Measurements from ENCODE around the gene TMEM51. TPM values are rescaled to one million over a fixed set of nuclear protein-coding genes. Genes with fewer than 3 reads are reported as not detected.

The TMEM51 gene
- total RNA-seq, 1 experiment from 2014 or later, result 19.2 TPM

DNA sequence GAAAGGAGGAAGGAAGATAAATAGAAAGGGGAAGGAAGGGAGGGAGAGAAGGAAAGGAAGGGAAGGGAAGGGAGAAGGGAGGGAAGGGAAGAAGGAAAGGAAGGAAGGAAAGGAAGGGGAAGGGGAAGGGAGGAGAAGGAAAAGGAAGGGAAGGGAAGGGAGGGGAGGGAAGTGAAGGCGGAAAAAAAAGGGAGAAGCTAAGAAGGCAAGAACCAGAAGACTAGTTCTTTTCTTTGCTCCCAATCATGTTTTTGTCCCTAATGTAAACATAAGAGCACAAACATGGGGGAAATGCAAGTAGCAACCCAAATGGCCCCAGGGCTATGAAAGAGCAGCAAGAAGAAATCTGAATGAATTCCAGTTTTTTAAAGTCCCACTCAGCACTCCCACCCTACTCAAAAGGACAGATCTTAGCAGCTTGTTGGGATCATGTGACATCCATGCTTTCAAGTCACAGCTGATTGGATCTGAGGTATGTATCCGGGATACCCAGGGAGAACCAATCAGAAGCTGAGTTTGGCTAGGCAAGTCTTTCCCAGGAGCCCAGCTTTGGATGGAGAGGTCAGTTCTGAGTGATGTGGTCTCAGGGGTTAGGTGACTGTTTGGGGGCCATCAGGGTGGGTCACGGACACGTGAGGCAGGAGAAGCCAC, 69.2 kb downstream of the TMEM51 start:
- Histone ChIP-seq H3K27ac (no peak overlapping the region), H3K27me3 (replicated peaks) (no peaks in the 10 kb centered on the region), H3K4me1 (replicated peaks) (no peaks in the 10 kb centered on the region), H3K36me3 (peaks cover 4% of the 10 kb centered on the region), H3K4me3 (no peak overlapping the region), H3K9me3 (replicated peaks) (no peaks in the 10 kb centered on the region)
- DNase-seq (ENCODE audit: low read depth in 1 of 2, low spot score in 2 of 2), result no peak

DNA sequence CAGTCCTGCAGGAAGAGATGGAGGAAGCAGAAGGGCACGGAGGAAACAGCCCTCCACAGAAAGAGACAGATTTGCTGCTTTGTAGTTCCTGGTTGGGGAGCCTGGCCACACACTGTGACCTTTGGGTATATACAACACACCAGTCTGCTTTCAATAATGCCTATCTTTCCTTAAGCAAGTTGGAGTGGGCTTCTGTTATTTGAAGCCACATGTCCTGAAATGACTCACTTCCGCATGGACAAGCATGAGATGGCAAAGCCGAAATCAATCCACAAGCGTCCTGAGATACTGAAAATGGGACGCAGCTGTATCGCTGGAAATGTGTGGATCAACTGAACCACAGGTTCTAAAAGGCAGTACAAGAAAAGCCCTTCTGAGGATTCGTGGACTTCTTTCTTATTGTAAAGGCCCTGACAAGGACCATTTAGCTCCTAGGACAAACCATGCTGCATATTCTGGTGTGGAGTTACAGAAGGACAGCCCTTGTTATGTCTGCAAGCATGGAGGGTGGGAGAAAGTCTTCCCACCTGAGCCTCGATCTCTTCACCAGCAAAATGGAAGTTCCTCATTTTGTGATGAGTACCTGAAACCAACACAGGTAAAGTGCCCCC, 70.8 kb downstream of the TMEM51 start:
- H3K4me3 ChIP-seq, result no peak overlapping the region
- DNase-seq (ENCODE audit: low read depth in 1 of 2, low spot score in 2 of 2), result no peak
- H3K27ac ChIP-seq, result no peak overlapping the region
- peaks cover 4% of the 10 kb centered on the region for H3K36me3 ChIP-seq
- no peaks in the 10 kb centered on the region for H3K9me3 ChIP-seq (replicated peaks)
- H3K4me1 ChIP-seq (replicated peaks), result no peaks in the 10 kb centered on the region
- H3K27me3 ChIP-seq (replicated peaks), result no peaks in the 10 kb centered on the region

DNA sequence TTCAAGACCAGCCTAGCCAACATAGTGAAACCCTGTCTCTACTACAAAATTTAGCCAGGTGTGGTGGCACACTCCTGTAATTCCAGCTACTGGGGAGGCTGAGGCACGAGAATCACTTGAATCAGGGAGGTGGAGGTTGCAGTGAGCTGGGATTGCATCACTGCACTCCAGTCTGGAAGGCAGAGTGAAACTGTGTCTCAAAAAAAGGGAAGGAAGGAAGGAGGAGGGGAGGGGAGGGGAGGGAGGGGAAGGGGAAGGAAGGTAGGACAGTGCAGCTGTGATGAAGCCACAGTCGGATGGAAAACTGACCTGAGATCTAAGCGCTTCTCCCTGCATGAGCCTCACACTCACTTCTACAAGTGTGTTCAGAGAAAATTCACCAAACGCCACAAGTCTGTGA, 71.4 kb downstream of the TMEM51 start:
- no peak for DNase-seq (ENCODE audit: low read depth in 1 of 2, low spot score in 2 of 2)
- Histone ChIP-seq H3K27ac (no peak overlapping the region), H3K27me3 (replicated peaks) (no peaks in the 10 kb centered on the region), H3K9me3 (replicated peaks) (no peaks in the 10 kb centered on the region), H3K4me3 (no peak overlapping the region), H3K4me1 (replicated peaks) (no peaks in the 10 kb centered on the region), H3K36me3 (peaks cover 4% of the 10 kb centered on the region)

DNA sequence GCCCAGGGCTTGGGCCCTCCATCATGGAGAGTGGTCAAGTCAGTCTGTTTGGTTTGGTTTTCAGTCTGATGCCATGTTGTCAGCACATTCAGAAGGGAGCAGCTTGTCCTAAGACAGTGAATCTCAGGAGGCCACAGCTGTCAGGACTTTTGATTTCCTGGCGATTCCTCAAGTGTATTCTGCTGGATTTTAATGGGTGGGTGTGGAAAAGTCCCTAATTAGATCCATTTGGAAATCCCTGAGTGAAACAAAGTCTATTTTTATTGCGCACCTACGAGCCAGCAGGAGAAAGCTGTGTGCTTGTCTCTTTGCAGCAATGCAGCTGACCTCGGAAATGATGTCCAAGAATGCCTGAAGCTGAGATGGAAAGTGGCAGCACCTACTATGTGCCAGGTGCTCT, 71.9 kb downstream of the TMEM51 start:
- H3K36me3 ChIP-seq, result peaks cover 3% of the 10 kb centered on the region
- H3K27ac ChIP-seq, result no peak overlapping the region
- no peaks in the 10 kb centered on the region for H3K4me1 ChIP-seq (replicated peaks)
- no peaks in the 10 kb centered on the region for H3K27me3 ChIP-seq (replicated peaks)
- no peaks in the 10 kb centered on the region for H3K9me3 ChIP-seq (replicated peaks)
- no peak for DNase-seq (ENCODE audit: low read depth in 1 of 2, low spot score in 2 of 2)
- H3K4me3 ChIP-seq, result no peak overlapping the region

DNA sequence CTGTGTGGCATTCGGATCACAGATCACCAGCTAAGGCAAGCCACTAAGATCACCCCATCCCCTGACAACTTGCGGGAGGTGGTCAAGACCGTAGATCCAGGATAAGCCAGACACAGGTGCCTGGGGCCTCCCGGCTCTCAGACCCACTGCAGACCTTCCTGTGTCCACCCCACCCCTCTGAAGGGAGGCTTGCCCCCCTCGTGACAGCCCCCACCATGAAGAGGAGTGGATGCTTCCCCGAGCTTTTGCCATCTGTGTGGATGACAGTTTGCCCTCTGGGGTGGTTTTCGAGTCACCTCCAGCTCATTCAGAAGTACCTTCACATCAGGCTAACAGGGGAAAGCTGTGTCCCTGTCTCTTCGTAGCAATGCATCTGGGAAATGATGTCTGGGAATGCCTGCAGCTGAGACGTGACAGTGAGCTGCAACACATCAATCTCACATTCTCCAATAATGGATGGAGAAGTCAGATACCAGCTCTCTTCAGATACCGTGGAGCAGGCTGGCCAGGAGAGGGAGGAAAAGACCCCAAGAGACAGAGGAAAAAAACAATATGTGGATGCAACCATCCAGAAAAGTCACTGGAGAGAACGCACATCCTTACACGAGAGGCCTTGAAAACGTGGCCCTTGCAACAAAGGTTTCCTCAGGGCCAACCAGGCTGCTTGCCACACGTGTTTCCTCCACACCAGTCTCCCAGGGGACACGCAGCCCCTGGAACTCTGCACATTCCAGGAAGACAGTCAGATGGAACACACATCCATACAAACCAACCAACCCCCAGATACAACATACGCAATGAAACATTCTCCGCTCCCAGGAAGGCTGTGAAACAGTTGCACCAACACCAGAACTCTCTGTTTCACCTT, 73.1 kb downstream of the TMEM51 start:
- H3K36me3 ChIP-seq, result no peaks in the 10 kb centered on the region
- no peak for DNase-seq (ENCODE audit: low read depth in 1 of 2, low spot score in 2 of 2)
- H3K4me1 ChIP-seq (replicated peaks), result no peaks in the 10 kb centered on the region
- H3K9me3 ChIP-seq (replicated peaks), result no peaks in the 10 kb centered on the region
- H3K27me3 ChIP-seq (replicated peaks), result no peaks in the 10 kb centered on the region
- H3K27ac ChIP-seq, result no peak overlapping the region
- no peak overlapping the region for H3K4me3 ChIP-seq

DNA sequence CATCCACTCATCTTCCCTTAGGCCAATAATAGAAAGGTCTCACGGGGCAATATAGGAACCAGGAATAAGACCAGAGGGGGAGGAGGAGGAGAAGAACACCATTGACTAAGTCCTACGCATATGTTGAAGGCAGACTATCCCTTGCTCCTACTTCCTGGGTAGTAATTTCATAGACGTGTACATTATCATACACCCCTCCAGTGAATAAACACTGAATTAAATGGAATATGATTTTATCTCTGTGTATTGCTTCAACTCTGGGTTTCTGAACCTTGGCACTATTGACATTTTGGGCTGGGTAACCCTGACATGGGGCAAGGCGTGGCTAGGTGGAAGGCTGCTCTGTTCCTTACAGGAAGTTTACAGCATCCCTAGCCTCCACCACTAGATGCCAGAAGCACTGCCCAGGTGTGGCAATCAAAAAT, 76.2 kb downstream of the TMEM51 start:
- Histone ChIP-seq H3K9me3 (replicated peaks) (no peaks in the 10 kb centered on the region), H3K27ac (no peak overlapping the region), H3K27me3 (replicated peaks) (no peaks in the 10 kb centered on the region), H3K36me3 (no peaks in the 10 kb centered on the region), H3K4me3 (no peak overlapping the region), H3K4me1 (replicated peaks) (peaks cover 7% of the 10 kb centered on the region)
- no peak for DNase-seq (ENCODE audit: low read depth in 1 of 2, low spot score in 2 of 2)

DNA sequence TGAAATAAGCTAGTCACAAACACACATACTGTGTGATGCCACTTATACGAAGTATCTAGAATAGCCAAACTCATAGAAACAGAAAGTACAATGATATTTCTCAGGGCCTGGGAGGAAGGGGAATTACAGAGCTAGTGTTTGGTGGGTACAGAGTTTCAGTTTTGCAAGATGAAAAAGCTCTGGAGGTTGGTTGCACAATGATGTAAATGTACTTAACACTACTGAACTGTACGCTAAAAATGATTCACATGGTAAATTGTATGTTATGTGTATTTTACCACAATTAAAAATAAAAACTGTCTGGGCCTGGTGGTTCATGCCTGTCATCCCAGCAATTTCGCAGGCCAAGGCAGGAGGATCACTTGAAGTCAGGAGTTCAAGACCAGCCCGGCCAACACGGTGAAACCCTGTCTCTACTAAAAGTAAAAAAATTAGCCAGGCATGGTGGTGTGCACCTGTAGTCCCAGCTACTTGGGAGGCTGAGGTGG, 78.2 kb downstream of the TMEM51 start:
- H3K27ac ChIP-seq, result no peak overlapping the region
- H3K4me3 ChIP-seq, result no peak overlapping the region
- peaks cover 14% of the 10 kb centered on the region for H3K4me1 ChIP-seq (replicated peaks)
- no peaks in the 10 kb centered on the region for H3K36me3 ChIP-seq
- H3K27me3 ChIP-seq (replicated peaks), result no peaks in the 10 kb centered on the region
- no peaks in the 10 kb centered on the region for H3K9me3 ChIP-seq (replicated peaks)
- DNase-seq (ENCODE audit: low read depth in 1 of 2, low spot score in 2 of 2), result no peak

DNA sequence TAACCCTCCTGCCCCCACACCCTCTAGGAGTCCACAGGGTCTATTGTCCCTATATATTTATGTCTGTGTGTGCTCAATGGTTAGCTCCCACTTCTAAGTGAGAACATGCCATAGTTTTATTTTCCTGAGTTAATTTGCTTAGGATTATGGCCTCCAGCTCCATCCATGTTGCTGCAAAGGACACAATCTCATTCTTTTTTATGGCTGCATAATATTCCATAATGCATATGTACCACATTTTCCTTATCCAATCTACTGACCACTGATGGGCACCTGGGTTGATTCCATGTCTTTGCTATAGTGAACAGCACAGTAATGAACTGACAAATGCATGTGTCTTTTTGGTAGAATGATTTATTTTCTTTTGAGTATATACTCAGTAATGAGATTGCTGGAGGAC, 80.1 kb downstream of the TMEM51 start:
- no peak overlapping the region for H3K4me3 ChIP-seq
- H3K9me3 ChIP-seq (replicated peaks), result no peaks in the 10 kb centered on the region
- DNase-seq (ENCODE audit: low read depth in 1 of 2, low spot score in 2 of 2), result no peak
- H3K27ac ChIP-seq, result no peak overlapping the region
- no peaks in the 10 kb centered on the region for H3K27me3 ChIP-seq (replicated peaks)
- H3K4me1 ChIP-seq (replicated peaks), result peaks cover 14% of the 10 kb centered on the region
- no peaks in the 10 kb centered on the region for H3K36me3 ChIP-seq

DNA sequence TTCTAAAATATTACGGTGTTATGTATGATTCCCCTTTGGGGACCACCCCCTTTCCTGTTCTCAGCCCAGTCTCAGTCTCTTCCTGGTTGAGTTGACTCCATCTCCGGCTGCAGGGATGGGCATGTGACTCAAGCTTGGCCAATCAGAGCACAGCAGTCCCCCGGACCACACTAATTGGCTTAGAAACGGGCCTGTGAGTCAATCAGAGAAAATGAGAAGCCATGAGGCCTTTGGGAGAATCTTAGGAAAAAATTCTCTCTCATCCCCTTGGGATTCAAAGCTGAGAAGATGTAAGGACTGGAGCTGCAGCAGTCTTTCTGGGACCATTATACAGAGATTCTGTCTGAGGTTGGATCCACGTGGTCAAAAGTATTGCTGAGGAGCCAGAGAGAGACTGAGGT, 82.8 kb downstream of the TMEM51 start:
- Histone ChIP-seq H3K27me3 (replicated peaks) (no peaks in the 10 kb centered on the region), H3K4me3 (no peak overlapping the region), H3K27ac (no peak overlapping the region), H3K4me1 (replicated peaks) (peaks cover 14% of the 10 kb centered on the region), H3K9me3 (replicated peaks) (no peaks in the 10 kb centered on the region), H3K36me3 (no peaks in the 10 kb centered on the region)
- DNase-seq (ENCODE audit: low read depth in 1 of 2, low spot score in 2 of 2), result no peak

DNA sequence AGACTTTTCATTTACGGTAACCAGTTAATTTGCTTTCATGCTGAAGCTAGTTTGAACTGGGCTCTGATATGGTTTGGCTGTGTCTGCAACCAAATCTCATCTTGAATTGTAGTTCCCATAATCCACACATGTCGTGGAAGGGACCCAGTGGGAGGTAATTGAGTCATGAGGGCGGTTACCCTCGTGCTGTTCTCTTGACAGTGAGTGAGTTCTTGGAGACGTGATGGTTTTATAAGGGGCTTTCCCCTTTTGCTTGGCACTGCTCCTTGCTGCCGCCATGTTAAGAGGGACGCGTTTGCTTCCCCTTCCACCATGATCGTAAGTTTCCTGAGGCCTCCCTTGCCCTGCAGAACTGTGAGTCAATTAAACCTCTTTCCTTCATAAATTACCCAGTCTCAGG, 83.2 kb downstream of the TMEM51 start:
- Histone ChIP-seq H3K4me1 (replicated peaks) (peaks cover 14% of the 10 kb centered on the region), H3K27me3 (replicated peaks) (no peaks in the 10 kb centered on the region), H3K27ac (no peak overlapping the region), H3K4me3 (no peak overlapping the region), H3K36me3 (no peaks in the 10 kb centered on the region), H3K9me3 (replicated peaks) (no peaks in the 10 kb centered on the region)
- peak in 1 of 2 experiments; percentile 22 for DNase-seq (ENCODE audit: low read depth in 1 of 2, low spot score in 2 of 2)

DNA sequence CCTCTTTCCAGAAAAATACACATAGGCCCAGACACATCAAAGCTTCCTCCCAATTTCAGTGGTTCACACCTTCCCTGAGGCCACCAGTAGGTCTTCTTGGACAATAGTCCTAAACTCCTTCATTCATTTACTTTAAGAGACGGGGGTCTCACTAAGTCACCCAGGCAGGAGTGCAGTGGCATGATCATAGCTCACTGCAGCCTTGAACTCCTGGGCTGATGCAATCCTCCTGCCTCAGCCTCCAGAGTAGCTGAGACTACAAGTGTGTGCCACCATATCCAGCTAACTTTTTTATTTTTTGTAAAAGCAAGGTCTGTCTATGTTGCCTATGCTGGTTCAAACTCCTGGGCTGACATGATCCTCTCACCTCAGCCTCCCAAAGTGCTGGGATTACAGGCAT, 85.2 kb downstream of the TMEM51 start:
- H3K27ac ChIP-seq, result no peak overlapping the region
- H3K27me3 ChIP-seq (replicated peaks), result no peaks in the 10 kb centered on the region
- peaks cover 14% of the 10 kb centered on the region for H3K4me1 ChIP-seq (replicated peaks)
- H3K36me3 ChIP-seq, result no peaks in the 10 kb centered on the region
- H3K9me3 ChIP-seq (replicated peaks), result no peaks in the 10 kb centered on the region
- no peak overlapping the region for H3K4me3 ChIP-seq
- DNase-seq (ENCODE audit: low read depth in 1 of 2, low spot score in 2 of 2), result no peak

DNA sequence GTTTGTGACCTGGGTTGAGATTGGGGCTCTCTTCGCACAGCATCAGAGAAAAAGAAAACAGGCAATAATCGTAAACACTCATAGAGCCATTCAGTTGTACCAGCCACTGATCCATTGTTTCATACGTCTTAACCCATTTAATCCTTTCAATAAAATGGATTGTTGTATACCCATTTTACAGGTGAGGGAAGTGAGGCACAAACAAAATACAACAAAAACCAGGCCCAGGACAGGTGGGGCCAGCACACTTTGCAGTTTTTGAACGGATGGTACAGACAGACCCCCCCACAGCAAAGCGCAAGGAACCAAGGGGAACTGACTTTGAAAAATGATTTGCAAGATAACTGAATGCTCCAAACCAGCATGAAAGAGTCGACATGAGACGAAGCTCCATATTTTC, 89.2 kb downstream of the TMEM51 start:
- no peak for DNase-seq (ENCODE audit: low read depth in 1 of 2, low spot score in 2 of 2)
- 0 out of 2 replicates have a peak, but pooled peaks cover 3% of the 10 kb centered on the region for H3K27me3 ChIP-seq (replicated peaks)
- H3K9me3 ChIP-seq (replicated peaks), result no peaks in the 10 kb centered on the region
- no peak overlapping the region for H3K4me3 ChIP-seq
- H3K36me3 ChIP-seq, result no peaks in the 10 kb centered on the region
- H3K4me1 ChIP-seq (replicated peaks), result peaks cover 8% of the 10 kb centered on the region
- H3K27ac ChIP-seq, result no peak overlapping the region

DNA sequence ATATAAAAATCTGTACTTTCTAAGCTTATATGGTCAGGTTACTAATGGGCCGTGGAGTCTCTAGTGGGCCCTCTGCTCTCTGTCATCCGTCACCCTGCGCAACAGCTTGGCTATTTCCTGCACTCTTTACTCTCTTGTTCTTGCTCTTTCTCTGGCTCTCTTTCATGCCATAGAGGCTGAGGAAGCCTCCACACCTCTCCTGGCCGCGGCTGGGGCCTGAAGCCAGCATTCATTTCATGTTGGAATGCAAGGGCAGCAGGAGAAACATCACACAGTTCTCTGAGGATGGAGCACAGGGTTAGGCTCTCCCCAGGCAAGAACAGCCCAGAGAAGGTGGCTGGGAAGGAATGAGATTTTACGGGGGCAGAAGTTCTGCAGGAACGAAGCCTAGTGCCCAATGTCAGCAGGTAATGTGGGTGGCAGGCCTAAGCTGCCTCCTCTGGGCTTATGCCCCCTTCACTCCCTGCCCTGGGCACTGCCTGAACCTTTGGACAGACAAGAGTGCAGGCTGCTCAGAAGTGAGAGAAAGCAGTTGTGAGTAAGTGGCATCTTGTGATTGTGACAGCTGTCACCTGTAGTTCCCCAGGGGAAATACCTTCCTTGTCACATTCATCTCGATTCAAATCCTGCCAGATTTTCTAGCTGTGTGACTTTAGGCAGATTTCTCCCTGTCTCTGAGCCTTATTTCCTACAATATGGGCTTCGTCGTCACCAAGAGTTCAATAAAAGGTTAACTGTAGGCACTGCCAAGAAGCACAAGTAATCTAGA, 89.9 kb downstream of the TMEM51 start:
- Histone ChIP-seq H3K4me3 (no peak overlapping the region), H3K27me3 (replicated peaks) (0 out of 2 replicates have a peak, but pooled peaks cover 3% of the 10 kb centered on the region), H3K9me3 (replicated peaks) (no peaks in the 10 kb centered on the region), H3K27ac (no peak overlapping the region), H3K4me1 (replicated peaks) (peaks cover 8% of the 10 kb centered on the region), H3K36me3 (no peaks in the 10 kb centered on the region)
- no peak for DNase-seq (ENCODE audit: low read depth in 1 of 2, low spot score in 2 of 2)
